HG03457 (cell line): ENCODE data around the gene CTPS2.

Source experiments
- ATAC-seq: cut with Tn5 transposase; IDR thresholded peaks from one replicate; pipeline ENCODE4 v1.9.1; 2021; ENCODE audit warnings: moderate number of reproducible peaks; ENCODE audit not compliant: unreplicated experiment

The CTPS2 gene

DNA sequence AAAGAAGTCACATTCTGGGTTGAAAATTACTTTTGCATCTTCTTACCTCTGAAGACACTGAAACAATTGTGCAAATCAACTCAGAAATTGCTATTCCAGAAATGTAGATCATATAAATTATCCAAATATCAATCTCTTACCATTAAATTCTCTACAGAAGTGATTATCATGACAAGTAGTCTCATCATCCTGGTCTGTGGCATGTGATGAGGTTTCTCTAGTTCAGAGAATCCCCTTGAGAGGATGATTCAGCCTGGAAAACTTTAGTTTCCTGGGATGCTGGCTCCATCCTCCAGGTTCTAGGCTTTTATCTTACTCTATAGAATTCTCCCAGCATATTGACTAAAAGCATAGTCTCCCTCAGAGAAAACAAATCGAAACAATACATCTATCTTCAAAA lies 138.7 kb downstream of the CTPS2 start:
- no peak for ATAC-seq

DNA sequence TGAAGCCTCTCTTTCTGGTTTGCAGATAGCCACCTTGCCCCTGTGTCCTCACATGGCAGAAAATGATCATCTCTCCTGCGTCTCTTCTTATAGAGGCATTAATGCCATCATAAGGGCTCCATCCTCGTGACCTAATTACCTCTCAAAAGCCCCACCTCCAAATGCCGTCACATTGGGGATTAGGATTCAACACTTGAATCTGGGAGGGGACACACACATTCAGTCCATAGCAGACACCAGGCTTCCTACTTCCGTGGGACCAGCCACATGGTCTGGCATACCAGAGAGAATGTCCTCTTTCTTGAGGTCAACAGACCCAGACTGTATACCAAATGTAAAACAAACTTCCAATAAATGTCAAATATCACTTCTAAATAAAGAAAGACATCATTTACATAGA lies 144.8 kb downstream of the CTPS2 start:
- no peak for ATAC-seq

DNA sequence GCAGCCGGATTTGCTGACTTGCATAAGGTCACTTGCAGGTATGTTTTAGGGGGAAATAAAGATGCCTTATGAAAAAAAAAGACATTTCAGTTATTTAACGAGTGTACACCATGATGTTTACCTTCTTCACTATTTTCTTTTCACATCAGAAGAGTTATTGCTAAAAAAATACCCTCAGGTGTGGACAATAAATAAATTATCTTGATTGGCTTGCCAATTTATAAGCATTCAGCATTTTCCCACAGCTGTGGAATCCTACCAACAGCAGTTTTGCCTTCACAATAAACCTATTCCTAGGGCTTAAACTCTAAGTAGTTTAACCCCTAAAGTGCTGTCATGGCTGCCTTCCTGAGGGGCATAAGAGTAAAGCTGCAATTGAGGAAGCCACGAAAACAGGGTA lies 145.9 kb downstream of the CTPS2 start:
- no peak for ATAC-seq

DNA sequence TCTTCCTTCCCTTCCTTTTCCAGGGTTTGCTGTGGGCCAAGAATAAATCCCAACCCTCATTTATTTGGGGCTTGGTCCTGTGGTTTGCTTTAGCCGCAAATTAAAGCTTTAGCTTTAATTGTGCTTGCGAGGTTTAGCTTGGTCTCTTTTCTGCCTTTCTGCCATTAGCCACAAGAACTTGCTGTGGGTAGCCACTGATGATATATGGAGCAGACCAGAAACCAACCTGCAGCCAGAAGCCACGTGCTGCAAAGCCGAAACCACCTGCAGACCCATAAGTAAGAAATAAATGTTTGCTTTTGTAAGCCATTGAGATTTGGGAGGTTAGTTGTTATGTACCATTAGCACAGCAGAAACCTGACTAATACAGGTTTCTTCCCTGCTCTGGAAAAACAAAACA lies 152.3 kb downstream of the CTPS2 start:
- ATAC-seq = no peak

DNA sequence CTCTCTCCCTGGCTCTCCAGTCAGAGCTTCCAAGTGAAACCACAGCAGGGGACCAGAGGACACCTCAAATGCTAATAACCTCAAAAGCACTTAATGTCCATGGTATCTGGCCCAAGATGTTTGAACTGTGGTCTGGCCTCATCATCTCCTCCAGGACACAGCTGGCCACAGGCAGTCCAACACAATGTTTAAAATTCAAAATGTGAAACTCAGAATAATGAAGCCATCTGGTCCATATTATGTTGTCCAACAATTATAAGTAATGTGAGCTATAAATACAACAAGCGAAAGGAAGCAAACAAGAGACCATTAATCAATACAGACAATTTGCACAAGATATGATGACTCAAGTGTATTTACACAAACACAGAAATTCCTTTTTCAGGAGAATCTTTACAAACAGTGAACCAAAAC lies 153.3 kb downstream of the CTPS2 start:
- ATAC-seq = no peak

DNA sequence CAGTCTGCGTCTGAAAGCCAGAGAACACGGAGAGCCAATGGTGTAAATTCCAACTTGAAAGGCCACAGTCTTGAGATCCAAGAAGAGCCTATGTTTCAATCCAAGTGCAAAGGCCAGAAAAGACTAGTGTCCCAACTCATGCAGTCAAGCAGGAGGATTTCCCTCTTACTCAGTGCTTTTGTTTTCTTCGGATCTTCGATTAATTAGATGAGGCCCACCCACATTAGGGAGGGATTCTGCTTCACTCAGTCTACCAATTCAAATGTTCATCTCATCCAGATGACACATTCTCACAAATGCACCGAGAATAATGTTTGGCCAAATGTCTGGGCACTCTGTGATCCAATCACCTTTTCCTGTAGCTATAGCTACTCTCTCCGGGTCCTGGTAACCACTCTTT lies 154.0 kb downstream of the CTPS2 start:
- no peak for ATAC-seq

DNA sequence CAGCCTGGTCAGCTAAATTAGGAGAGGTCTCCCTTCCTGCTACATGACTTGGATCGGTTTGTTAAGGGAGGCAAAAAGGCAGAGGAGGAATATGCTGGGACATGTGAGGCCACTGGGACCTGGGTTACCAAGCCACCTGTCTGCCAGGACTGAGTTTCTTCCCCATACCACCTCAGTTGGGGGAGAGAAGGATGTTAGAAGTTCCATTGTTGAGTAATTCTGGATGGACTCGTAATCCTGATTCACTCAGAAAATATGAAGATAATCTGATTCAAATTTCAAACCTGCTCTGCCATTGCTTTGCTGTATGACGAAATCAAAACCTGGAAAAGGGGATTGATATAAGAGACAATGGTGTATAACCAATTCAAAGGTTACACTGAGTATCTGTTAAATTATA lies 159.9 kb downstream of the CTPS2 start:
- no peak for ATAC-seq

DNA sequence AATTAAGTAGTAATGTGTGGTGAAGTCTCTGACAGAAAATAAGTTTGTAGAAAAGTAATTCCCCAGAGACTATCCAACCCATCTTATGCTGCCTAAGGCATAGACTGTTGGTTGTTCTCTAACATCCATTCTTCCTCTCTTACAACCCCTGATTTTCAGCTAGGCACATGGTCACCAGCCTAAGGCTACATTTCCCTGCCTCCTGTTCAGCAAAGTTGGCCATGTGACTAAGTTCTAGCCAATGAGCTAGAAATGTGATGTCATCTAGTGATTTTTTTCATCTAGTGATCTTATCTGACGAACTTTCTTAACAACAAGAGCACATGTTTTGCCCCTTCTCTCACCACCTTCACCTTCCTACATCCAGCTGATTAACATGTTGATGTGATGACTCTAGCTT lies 164.8 kb downstream of the CTPS2 start:
- ATAC-seq = no peak

DNA sequence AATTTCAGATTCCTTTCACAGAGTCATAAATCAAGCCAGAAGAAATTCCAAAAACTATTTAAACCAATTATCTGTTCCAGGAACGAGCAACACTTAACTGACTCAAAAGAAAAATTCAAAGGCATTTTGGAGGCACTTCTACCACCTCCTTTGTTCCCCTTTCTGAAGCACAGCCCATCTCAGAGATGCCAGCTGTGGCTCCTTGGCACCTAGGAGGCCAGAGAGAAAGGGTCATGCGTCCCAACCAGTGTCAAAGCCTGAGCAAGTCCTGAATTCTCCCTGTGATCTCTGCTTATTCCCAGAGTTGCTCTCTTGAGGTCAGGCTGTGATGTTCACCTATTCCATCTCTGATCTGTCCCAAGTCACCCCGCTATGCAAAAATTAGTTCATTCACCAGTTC lies 167.5 kb downstream of the CTPS2 start:
- no peak for ATAC-seq
